ENCODE results near the gene POFUT2.
A peak's percentile ranks its signal among the peaks of the same experiment; 100 is the strongest.

The POFUT2 gene

DNA sequence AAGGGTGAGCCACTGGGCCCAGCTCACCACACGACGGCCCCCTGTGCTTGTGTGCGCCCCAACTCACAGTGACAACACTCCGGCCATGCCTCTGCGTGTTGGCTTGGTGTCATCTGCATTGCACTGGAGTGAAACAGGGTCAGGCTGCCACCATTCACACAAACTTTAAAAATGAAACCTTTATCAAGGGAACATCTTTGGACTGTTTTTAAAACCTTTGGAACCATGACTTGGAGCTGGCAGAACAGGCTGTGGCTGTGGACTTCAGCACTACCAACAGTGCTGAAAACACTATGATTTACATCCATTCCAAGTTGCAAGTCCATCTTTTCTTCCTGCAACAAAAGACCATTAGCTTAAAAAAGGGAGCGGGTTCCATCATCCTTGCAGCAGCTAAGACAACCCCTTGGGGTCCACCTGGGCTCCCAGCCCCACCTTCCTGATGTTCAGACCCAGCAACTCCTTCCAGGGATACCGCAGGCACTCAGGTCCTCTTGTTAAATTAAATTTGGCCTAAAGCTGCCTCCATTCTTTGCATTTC is 25.6 kb downstream of the POFUT2 start:
- DNase-seq (ENCODE audit: low spot score) = no peak

DNA sequence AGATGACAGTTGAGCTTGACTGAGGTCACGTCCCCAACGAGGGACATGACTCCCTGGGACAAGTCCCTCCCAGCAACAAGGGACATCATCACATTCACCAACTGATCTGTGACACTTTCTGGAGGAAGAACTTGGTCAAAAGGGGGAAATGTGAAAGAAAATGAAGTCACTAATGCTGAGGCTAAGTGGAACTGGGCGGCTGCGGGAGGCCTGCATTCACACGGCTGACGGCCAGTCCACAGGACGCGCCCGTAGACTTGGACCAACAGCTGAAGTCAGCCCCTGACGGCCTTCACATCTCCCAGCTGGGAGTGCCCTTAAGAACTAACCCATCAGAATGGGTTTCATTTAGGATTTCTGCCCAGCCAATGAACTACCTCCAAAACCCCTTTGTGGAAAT is 26.6 kb downstream of the POFUT2 start:
- no peak for DNase-seq (ENCODE audit: low spot score)

DNA sequence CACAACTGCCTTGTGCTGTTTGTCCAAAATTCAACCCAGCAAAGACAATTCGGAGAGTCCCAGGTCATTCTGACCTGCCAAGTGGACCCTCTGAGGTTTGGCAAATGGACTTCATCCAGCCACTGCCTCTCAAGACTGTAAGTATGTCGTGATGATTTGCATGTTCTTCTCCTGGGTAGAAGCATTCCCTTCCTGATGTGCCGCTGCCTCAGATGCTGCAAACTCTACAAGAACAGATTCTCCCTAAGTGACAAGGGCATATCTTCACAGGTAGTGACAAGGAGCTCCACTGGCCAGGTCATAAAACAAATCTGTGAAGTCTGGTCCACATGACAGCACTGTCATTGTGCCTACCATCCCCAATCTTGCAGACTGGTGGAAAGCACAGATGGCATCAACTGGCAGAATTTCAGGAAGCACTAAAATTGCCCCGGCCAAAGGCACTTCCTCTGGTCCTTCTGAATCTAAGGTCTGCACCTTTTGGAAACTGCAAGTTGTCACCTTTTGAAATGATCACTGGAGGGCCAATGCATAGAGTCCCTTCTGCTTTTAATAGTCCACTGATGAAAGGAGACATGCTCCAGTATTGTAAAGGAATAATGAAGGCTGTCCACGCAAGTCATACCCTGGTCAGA is 27.4 kb downstream of the POFUT2 start:
- DNase-seq (ENCODE audit: low spot score) = no peak

DNA sequence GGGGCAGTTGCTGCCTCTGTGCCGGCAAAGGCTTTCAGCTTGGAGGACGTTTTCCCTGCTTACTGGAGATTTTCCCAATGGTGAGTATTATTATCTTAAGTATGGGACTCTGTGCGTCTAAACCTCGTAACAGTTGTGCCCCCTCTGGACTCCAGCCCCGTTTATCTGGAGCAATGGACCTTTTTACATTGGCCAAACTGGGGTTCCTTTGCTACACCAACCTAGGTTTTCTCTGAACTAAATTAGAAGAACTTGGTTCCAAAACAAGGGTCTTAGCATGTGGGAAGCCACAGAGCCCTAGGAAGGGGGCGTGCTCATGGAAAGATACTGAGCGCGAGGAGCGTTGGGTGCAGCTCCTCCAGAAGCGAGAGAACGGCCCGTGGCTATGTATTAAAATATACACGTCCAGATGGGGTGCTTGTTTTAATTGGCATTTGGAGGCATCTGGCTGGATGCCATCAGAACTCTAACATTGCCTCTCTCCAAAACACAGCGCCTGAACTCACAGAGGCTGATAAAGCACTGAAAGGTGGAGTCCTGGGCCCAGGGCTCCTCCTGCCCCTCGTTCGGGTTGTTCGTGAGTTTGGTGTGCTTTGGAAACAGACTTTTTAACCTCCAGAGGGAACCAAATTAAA is 28.4 kb downstream of the POFUT2 start:
- DNase-seq (ENCODE audit: low spot score) = no peak

DNA sequence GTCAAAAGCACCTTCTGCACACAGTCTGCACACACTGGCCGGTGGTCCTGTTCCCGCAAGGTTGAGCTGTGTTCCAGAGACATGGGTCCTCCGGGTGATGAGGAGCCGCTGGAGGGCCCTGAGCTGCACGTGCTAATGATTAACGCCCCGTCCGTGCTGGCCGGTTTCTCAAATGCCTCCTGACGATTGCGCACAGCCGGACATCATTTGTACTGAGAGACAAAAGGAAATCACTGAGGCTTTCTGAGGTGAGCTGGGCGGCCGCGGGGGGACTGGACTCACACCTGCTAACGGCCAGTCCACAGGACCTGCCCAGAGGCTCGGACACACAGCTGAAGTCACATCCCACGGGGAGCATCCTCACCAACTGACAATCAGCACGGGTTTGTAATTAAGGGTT is 29.2 kb downstream of the POFUT2 start:
- no peak for DNase-seq (ENCODE audit: low spot score)

DNA sequence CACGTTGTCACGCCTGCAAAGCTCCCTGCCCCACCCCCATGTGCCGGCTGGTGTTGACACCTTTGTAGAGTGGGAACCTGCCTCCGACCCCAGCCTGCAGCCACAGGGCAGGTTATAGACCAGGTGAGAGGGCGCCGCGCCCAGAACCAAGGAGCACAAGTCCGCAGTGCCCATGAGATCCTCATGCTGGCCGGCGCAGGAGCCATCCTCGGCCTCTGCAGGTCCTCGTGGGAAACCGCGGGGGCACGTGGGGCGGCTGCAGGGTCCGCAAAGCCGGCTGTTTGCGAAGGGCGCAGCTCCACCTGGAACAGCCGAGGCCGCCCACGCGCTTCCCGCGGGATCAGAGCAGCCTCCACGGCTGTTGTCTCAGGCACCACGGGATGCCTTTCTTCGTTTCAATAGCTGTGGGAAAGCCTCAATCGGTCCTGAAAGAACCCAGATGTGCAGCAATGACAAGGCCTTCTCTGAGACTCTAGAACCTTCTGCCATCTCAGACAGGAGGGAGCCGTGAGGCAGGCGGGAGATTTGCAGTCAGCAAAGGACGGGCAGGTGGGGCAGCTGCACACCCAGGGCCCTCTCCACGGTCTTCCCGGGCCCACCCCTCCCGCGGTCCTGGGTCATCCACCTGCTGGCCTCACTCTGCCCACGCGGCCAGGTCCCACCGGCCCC is 29.9 kb downstream of the POFUT2 start:
- DNase-seq (ENCODE audit: low spot score) = no peak

DNA sequence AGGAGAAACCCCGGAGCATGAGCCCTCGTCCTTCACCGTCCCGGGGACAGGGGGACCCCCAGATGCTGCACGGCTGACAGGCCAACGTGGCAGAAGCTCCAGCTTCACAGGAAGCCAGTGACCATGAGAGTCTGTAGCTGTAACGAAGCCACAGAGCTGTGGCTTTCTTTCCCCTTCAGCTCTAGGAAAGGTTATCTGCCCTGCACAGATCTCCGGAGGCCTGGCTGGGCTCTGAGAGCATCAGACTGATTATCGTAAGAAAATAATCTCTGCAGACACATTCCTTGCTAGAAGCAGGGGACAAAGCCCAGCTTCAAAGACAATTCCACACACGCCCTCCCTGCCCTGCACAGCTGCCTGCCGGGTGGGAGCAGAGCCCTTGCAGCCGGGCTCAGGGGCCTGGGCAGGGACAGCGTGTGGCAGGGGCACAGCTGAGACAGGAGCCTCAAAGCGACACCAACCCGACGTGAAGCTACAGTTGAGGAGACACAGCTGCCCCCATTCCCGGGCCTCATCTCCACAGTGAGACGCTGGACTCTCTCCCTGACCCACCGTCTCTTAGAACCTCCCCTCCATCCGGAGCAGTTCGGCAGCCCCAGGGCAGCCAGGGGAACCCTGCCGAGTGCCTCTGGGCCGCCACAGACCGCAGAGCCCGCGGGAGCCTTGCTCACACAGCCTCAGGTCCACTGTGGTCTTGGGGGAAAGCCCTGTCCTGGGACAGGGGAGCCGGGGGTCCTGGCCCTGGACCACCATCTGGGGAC is 30.6 kb downstream of the POFUT2 start:
- DNase-seq (ENCODE audit: low spot score) = no peak

DNA sequence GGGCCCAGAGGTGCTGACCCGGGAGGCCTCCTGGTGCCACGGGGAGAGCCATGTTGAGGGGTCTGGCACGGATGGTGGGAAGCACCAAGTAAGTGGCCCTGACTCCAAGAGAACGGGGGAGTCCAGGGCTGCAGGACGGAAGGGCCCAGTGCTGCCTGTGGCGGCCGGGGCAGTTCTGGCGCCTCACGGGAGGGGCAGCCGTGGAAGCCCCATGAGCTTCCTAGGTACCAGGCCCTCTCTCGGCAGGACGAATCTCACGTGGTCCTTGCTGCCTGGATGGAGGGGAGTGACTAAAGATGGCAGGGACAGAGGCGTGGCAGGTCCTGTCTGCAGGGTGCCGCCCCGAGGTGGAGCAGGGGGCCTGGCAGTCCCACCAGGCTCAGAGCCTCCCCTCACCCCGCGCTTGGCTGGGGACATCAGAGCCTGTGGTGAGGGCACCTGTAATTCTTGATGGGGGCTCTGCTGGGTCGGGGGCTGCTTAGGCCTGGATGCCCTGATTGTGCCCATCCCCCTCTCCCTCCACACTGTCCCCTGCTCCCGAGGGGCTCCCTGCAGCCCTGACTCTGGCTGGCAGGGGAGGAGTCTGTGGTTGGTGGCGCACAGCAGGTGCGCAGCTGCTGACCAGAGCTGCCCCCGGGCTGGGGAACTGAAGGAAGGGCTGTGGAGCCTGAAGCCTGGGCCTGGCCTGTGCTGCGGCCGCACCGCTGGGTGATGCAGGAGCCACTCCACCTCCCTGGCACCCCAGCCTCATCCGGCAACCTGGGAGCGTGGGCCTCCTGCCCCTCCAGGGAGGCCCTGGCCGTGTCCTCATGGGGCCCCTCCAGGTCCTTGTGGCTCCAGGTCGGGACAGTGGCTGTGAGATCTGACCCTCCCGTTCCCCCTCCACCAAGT is 31.4 kb downstream of the POFUT2 start:
- no peak for DNase-seq (ENCODE audit: low spot score)

DNA sequence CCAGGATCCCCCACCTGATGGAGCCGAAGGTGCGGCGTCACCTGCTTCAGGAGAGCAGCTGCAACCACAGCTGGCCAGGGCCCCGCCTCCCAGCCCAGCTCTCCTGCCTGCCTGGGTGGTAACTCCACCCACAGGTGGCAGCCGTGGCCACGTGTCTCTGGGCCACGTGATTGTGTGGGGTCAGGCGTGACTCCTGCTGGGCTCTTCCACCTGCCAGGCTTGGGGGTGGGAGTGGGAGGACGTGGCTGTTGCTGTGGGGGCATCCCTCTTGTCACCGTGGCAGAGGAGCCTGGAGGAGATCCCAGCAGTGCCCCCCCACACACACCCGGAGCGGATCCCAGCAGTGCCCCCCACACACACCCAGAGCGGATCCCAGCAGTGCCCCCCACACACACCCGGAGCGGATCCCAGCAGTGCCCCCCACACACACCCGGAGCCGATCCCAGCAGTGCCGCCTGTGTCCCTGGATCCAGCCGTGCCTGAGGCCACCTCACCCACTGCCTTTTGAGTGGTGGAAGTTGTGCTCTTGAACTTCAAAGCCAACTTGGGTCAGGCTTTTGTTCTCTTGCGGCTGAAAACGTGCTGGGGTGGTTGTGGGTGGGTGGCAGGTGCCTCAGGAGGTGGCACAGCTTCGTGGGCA is 32.2 kb downstream of the POFUT2 start:
- DNase-seq (ENCODE audit: low spot score) = peak; percentile 75

DNA sequence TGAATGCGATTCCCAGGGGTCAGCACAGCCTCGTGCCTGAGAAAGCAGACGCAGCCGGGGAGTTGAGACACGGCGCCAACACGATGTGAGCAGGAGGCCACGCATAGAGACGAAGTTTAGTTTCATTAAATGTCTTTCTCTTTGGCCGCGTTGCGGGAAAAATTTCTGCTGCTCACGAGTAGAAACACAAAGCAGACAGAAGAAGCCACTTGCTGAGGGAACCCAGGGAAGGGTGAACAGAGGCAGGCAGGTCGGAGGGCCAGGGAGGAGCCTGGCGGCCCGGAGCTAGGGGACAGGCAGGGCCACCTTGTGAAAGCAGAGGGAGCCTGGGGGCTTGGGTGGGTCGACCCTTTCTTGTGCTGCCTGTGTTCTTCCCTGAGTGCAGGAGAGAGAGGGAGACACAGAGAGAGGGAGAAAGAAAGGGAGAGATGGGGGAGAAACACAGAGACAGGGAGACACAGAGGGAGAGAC is 33.2 kb downstream of the POFUT2 start:
- DNase-seq (ENCODE audit: low spot score) = no peak

DNA sequence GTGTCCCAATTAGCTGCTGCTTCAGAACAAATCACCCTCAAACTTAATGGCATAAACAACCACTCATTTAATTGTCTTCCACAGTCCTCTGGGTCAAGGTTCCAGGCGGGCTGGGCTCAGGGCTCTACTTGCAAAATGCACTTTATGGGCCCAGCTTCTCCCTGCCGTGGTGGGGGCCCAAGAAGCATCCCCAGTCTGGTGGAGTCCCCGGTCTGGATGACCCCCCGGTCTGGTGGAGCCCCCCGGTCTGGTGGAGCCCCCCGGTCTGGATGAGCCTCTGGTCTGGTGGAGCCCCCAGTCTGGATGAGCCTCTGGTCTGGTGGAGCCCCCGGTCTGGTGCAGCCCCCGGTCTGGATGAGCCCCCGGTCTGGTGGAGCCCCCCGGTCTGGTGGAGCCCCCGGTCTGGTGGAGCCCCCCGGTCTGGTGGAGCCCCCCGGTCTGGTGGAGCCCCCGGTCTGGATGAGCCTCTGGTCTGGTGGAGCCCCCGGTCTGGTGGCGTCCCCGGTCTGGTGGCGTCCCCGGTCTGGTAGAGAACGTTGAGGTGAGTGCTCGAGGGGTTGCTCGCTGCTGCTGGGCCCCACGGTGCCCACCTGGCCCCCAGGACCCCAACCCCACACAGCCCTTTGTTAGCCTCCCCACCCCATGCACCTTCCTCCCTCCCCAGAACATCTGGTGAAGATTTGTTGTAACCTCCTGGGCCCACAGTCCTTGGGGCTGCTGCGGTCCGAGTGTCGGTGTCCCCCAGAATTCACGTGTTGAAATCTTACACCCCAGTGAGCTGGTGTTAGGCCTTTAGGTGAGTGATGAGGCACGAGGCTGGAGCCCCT is 33.8 kb downstream of the POFUT2 start:
- DNase-seq (ENCODE audit: low spot score) = no peak

DNA sequence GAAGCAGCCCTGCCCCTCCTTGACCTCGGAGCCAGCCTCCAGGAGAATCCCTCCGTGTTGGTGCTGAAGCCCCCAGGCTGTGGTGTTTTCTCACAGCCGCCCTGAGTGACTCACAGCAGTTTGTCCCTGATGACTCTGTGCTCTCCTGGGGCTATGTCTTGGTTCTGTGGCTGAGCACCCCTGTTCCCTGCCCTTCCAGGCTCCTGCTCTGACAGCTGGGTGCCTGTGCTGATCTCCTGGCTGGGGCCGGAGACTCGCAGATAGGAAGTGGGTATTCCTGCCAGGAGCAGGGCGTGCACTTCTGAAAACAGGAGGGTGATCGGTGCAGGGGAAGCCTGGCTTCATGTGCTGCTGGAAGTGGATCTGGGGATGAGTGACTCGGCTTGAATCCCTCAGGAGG is 34.5 kb downstream of the POFUT2 start:
- DNase-seq (ENCODE audit: low spot score) = no peak

DNA sequence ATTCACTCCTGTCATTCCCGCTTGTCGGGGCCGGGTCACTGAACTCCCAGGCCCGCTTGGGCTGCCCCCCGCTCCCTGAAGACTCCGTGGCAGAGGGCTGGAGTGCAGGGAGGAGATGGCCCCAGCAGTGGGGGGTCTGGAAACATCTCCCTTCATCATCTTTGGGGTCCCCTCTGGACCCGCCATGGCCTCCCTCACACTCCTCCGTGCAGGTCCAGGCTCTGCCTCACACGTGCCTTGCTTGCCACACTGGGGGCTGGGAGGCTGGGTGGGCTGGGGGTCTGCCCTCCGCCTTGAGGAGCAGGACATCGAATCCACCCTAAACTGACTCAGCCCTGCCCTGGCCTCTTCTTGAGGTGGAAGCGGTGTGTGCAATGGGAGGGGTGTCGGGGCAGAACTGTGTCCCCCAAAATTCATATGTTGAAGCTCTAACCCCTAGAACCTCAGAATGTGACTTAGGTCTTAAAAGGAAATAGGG is 35.2 kb downstream of the POFUT2 start:
- no peak for DNase-seq (ENCODE audit: low spot score)

DNA sequence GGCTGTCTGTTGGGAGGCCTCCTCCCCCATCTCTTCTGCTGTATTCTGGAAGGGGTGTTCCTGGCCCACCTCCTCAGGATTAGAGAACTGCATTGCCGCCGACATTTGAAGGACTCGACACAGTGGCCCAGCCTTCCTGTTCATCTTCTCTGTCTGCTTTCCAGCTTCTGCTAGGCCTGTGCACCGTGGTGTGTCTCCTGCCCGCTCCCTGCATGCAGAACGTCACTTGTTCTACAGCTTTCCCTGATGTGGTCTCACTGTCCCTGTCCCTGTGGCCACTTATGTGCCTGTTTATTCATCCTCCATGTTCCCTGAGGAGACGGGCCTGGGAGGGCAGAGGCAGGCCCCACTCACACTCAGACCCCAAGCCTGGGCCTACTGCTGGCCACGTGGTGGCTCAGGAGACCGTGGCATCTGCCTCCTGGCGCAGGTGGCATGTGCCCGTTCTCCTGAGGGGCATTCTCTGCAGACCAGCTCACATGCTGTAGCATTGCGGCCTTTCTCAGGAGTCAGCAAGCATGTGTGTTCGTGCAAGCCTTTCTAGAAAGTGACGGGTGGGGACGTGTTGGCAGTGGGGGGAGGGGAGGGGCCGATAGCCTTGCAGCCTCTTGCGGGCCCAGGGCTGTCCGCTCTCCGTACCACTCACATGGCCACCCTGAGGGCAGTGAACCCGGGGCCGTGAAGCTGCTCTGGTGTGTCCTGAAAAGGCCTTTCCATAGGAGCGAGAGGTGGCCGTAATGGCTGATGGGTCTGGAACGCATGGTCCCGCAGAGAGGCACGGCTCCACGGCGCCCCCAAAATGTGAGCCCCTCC is 35.9 kb downstream of the POFUT2 start:
- no peak for DNase-seq (ENCODE audit: low spot score)

DNA sequence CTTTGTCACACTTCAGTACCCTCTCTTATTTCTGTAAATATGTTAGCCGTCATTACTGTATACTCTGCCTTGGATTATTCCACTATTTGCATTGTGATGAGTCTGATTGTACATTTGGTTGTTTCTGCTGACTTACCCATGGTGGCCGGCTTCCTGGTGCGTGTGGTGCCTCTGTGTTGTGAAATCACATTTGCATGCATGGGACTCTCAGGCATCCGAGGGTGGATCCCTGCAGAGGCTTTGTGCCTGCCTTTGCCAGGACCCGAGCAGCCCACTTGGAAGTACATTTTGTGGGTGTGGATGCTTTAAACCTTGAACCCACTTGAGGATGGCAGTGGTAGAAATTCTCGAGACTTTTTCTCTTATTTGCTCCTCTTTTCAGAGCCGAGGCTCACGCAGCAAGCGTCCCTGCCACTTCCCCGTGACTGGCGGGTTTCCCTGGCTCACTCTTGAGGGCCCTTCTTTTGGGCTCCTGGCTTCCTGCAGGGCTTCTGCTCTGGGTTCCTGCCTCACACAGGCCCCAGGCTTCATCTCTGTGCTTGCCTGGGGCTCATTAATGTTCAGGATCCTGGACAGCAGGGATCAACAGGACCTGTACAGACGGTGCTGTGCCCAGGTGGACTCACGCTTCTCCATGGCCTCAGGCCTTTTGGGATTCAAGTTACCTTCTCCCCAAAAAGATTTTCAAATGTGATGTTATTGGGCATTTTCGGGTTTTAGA is 36.6 kb downstream of the POFUT2 start:
- no peak for DNase-seq (ENCODE audit: low spot score)

DNA sequence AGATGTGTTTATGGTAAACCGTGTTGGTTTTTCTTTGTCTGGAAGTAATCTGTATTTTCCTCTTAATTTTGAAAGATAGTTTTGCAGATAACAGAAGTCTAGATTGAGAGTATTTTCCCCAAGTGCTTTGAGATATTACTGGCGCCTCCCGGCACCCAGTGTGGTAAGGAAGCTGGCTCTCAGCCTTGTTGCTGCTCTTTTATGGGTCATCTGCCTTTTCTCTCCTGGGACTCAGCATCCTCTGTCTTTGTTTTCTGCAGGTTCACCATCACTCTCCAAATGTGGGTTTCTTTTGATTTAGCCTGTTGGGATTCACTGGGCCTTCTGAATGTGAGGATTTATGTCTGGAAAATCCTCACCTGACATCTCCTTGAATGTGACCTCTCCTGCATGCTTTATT is 37.4 kb downstream of the POFUT2 start:
- no peak for DNase-seq (ENCODE audit: low spot score)

DNA sequence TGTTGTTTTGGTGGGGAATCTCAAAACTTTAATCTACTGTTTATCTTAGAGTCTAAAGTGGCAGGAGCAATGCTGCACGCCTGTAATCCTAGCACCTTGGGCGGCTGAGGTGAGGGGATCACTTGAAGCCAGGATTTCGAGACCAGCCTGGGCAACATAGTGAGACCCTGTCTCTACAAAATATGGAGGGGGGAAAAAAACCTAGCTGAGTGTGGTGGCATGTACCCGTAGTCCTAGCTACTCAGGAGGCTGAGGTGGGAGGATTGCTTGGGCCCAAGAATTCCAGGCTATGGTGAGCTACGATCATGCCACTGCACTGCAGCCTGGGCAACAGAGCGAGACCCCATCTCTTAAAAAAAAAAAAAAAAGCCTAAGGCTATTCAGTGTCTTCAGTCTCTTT is 38.1 kb downstream of the POFUT2 start:
- DNase-seq (ENCODE audit: low spot score) = no peak

DNA sequence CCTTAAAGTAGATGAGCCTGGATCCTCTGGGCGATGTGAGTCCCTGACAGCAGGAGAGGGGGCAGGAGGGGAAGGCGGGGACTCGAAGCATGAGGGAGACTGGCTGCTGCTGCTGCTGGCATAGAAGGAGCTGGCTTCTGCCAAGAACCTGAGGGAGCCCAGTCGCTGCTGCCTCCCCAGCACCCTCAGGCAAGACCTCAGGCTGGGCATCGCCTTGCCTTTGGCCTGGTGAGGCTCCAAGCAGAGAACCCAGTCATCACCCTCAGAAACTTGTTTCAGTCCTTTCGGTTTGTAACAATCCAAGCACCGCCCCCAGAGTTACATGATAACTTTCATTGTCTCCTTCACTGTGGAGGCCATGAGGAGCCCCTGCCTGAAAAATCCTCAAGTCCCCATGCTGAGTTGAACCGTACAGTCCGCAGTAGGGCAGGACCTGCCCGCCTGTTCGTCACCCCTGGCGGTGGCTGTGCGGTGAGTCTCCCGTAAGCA is 38.8 kb downstream of the POFUT2 start:
- no peak for DNase-seq (ENCODE audit: low spot score)

Data from NAMALWA (cell line).